CD4-positive, alpha-beta memory T cell (primary cell): ENCODE measurements around the gene PAAF1. TPM values are rescaled to one million over a fixed set of nuclear protein-coding genes. Genes with fewer than 3 reads are reported as not detected.

ENCODE experiments used
- CTCF ChIA-PET: fragments of 350-600 bp; sonication (Branson Sonifier 250); formaldehyde crosslinking; loops from one replicate; lab custom pipeline; 2021; ENCODE audit warnings: inconsistent platforms; ENCODE audit not compliant: partially characterized antibody; lab: Charles Lee
- POLR2A ChIA-PET: fragments of 350-600 bp; sonication (Branson Sonifier 250); formaldehyde crosslinking; loops from one replicate; lab custom pipeline; 2021; ENCODE audit not compliant: partially characterized antibody; lab: Charles Lee
- DNase-seq, 5 donors: peaks; one replicate each; pipeline versions ENCODE4 v3.0.0 to v3.0.0-alpha.2; 2020 to 2022; ENCODE audit warnings: mixed read lengths in 1 of 5
- H3K27ac ChIP-seq: one replicate; pipeline ENCODE4 v1.7.0; 2013; ENCODE audit warnings: low read depth, low read length
- H3K27me3 ChIP-seq: 2 replicates; pipeline ENCODE4 v1.7.0; 2013; ENCODE audit warnings: mild to moderate bottlenecking, low read length, moderate library complexity; ENCODE audit not compliant: insufficient read depth
- H3K36me3 ChIP-seq: 2 replicates; pipeline ENCODE4 v1.7.0; 2013; ENCODE audit warnings: mild to moderate bottlenecking, low read length, moderate library complexity; ENCODE audit not compliant: insufficient read depth
- H3K4me1 ChIP-seq: 2 replicates; pipeline ENCODE4 v1.7.0; 2013; ENCODE audit warnings: mild to moderate bottlenecking, low read length, moderate library complexity; ENCODE audit not compliant: insufficient read depth
- H3K4me3 ChIP-seq, 2 donors: one replicate each; pipeline ENCODE4 v1.7.0; 2013; ENCODE audit warnings: low read length in 2 of 2, mild to moderate bottlenecking in 1 of 2
- H3K9me3 ChIP-seq, 2 donors: one replicate each; pipeline ENCODE4 v1.7.0; 2013; ENCODE audit warnings: low read length in 2 of 2, control low read depth in 1 of 2; ENCODE audit not compliant: control insufficient read depth in 1 of 2
- H3K27ac Mint-ChIP-seq, 7 donors: one replicate each; pipeline ENCODE4 v1.8.0; 2020 to 2021; ENCODE audit warnings: mixed read lengths in 7 of 7, mild to moderate bottlenecking in 6 of 7, inconsistent platforms in 3 of 7, moderate library complexity in 3 of 7
- H3K27me3 Mint-ChIP-seq, 2 donors: one replicate each; pipeline ENCODE4 v1.8.0; 2020 to 2021; ENCODE audit warnings: mixed read lengths in 2 of 2
- H3K36me3 Mint-ChIP-seq, 2 donors: one replicate each; pipeline ENCODE4 v1.8.0; 2020 to 2021; ENCODE audit warnings: mixed read lengths in 2 of 2, inconsistent platforms in 1 of 2, mild to moderate bottlenecking in 1 of 2
- H3K4me1 Mint-ChIP-seq, 4 donors: one replicate each; pipeline ENCODE4 v1.8.0; 2020 to 2021; ENCODE audit warnings: mixed read lengths in 4 of 4, mild to moderate bottlenecking in 1 of 4
- H3K4me3 Mint-ChIP-seq, 8 donors: one replicate each; pipeline ENCODE4 v1.8.0; 2020 to 2021; ENCODE audit warnings: mixed read lengths in 8 of 8, mild to moderate bottlenecking in 7 of 8, moderate library complexity in 6 of 8, inconsistent platforms in 3 of 8
- H3K9me3 Mint-ChIP-seq, 8 donors: one replicate each; pipeline ENCODE4 v1.8.0; 2020 to 2021; ENCODE audit warnings: mixed read lengths in 8 of 8, mild to moderate bottlenecking in 5 of 8, inconsistent platforms in 3 of 8, moderate library complexity in 1 of 8
- intact Hi-C: fragments of 100-400 bp; cut with micrococcal nuclease; formaldehyde crosslinking; loops from one replicate; pipeline ENCODE4 v1.15.1; 2023
- polyA plus RNA-seq, 2 donors: library from polyadenylated mRNA; unstranded; fragments of 300-500 nt; fragmentation: Illumina TruSeq; gene quantifications; one replicate each; pipeline ENCODE4 v1.2.3, GENCODE V29; 2021
- total RNA-seq, 2 experiments: library from RNA; stranded (reverse); gene quantifications; one replicate each; pipeline ENCODE4 v1.2.3, GENCODE V29; 2021

Gene PAAF1
- total and polyA plus RNA-seq, 4 experiments from 2014 or later: 17.5 to 21.8 (median 19.0) TPM

GRCh38 chr11:73894725-73895335, 18.0 kb downstream of the PAAF1 start:
- POLR2A ChIA-PET: no interaction called here
- H3K27me3 ChIP-seq: no peaks in the 10 kb centered on the region
- H3K4me3 ChIP-seq: no peak overlapping the region
- peaks cover 22 to 31% of the 10 kb centered on the region in 2 donors for H3K36me3 Mint-ChIP-seq
- peaks cover 8% of the 10 kb centered on the region for H3K36me3 ChIP-seq
- CTCF ChIA-PET: no interaction called here
- no peak overlapping the region for H3K27ac ChIP-seq
- peaks cover 0 to 5% (median under 1%) of the 10 kb centered on the region in 4 donors for H3K4me1 Mint-ChIP-seq
- H3K27ac Mint-ChIP-seq: peak overlapping the region in 1 of 7 donors; percentile 1
- intact Hi-C loops: no loop called here
- no peaks in the 10 kb centered on the region for H3K9me3 Mint-ChIP-seq
- no peak overlapping the region for H3K4me3 Mint-ChIP-seq
- no peak for DNase-seq
- no peaks in the 10 kb centered on the region for H3K27me3 Mint-ChIP-seq
- no peaks in the 10 kb centered on the region for H3K9me3 ChIP-seq
- H3K4me1 ChIP-seq: no peaks in the 10 kb centered on the region

- H3K9me3 Mint-ChIP-seq: no peaks in the 10 kb centered on the region
- H3K4me3 Mint-ChIP-seq: no peak overlapping the region
- intact Hi-C loops: no loop called here
- H3K36me3 Mint-ChIP-seq: peaks cover 32 to 52% of the 10 kb centered on the region in 2 donors
- H3K4me1 ChIP-seq: no peaks in the 10 kb centered on the region
- H3K27ac ChIP-seq: no peak overlapping the region
- H3K27me3 Mint-ChIP-seq: no peaks in the 10 kb centered on the region
- no peak overlapping the region for H3K4me3 ChIP-seq
- ChIA-PET CTCF (no interaction called here), POLR2A (no interaction called here)
- H3K4me1 Mint-ChIP-seq: no peaks in the 10 kb centered on the region
- H3K27me3 ChIP-seq: no peaks in the 10 kb centered on the region
- H3K27ac Mint-ChIP-seq: no peak overlapping the region
- DNase-seq: no peak
- H3K36me3 ChIP-seq: no peaks in the 10 kb centered on the region
- no peaks in the 10 kb centered on the region for H3K9me3 ChIP-seq
These were observed 25.5 kb downstream of the PAAF1 start for GRCh38 chr11:73902303-73902702.

- Histone ChIP-seq H3K9me3 (no peaks in the 10 kb centered on the region), H3K36me3 (peaks cover 7% of the 10 kb centered on the region), H3K27ac (no peak overlapping the region), H3K4me1 (no peaks in the 10 kb centered on the region), H3K4me3 (no peak overlapping the region), H3K27me3 (no peaks in the 10 kb centered on the region)
- CTCF ChIA-PET: no interaction called here
- intact Hi-C loops: no loop called here
- Mint-ChIP-seq H3K27ac (no peak overlapping the region), H3K4me3 (no peak overlapping the region), H3K27me3 (no peaks in the 10 kb centered on the region), H3K9me3 (no peaks in the 10 kb centered on the region), H3K4me1 (no peaks in the 10 kb centered on the region), H3K36me3 (peaks cover 30 to 53% of the 10 kb centered on the region in 2 donors)
- peak in 1 of 5 donors; percentile 40 for DNase-seq
- POLR2A ChIA-PET: no interaction called here
These were observed 30.4 kb downstream of the PAAF1 start for GRCh38 chr11:73907191-73907590.

- H3K9me3 ChIP-seq: no peaks in the 10 kb centered on the region
- peaks cover 33% of the 10 kb centered on the region for H3K36me3 ChIP-seq
- no peak overlapping the region for H3K27ac ChIP-seq
- no peak overlapping the region for H3K4me3 Mint-ChIP-seq
- H3K27me3 Mint-ChIP-seq: no peaks in the 10 kb centered on the region
- ChIA-PET POLR2A (no interaction called here), CTCF (interaction anchor here (0.7 kb wide), 1 partner anchor 796 kb away, joined by 3 read pairs; no protein-coding TSS in a partner anchor)
- H3K36me3 Mint-ChIP-seq: peaks cover 35 to 61% of the 10 kb centered on the region in 2 donors
- no peak overlapping the region for H3K4me3 ChIP-seq
- H3K4me1 ChIP-seq: no peaks in the 10 kb centered on the region
- intact Hi-C loops: no loop called here
- H3K27me3 ChIP-seq: no peaks in the 10 kb centered on the region
- peak overlapping the region in 1 of 7 donors; percentile 24 for H3K27ac Mint-ChIP-seq
- peaks cover 0 to 2% (median 0%) of the 10 kb centered on the region in 4 donors for H3K4me1 Mint-ChIP-seq
- no peaks in the 10 kb centered on the region for H3K9me3 Mint-ChIP-seq
- DNase-seq: no peak
These were observed 35.2 kb downstream of the PAAF1 start for GRCh38 chr11:73912026-73912425.

GRCh38 chr11:73913472-73913871, 36.7 kb downstream of the PAAF1 start:
- Histone ChIP-seq H3K4me1 (no peaks in the 10 kb centered on the region), H3K9me3 (no peaks in the 10 kb centered on the region), H3K36me3 (peaks cover 39% of the 10 kb centered on the region), H3K4me3 (no peak overlapping the region), H3K27me3 (no peaks in the 10 kb centered on the region), H3K27ac (no peak overlapping the region)
- no peak for DNase-seq
- ChIA-PET CTCF (no interaction called here), POLR2A (no interaction called here)
- H3K4me1 Mint-ChIP-seq: peaks cover 0 to 2% (median 0%) of the 10 kb centered on the region in 4 donors
- H3K4me3 Mint-ChIP-seq: no peak overlapping the region
- no peak overlapping the region for H3K27ac Mint-ChIP-seq
- H3K36me3 Mint-ChIP-seq: peaks cover 36 to 61% of the 10 kb centered on the region in 2 donors
- no peaks in the 10 kb centered on the region for H3K9me3 Mint-ChIP-seq
- H3K27me3 Mint-ChIP-seq: no peaks in the 10 kb centered on the region
- intact Hi-C loops: no loop called here

GRCh38 chr11:73914284-73914683, 37.5 kb downstream of the PAAF1 start:
- no peaks in the 10 kb centered on the region for H3K27me3 ChIP-seq
- H3K9me3 Mint-ChIP-seq: no peaks in the 10 kb centered on the region
- H3K4me1 ChIP-seq: no peaks in the 10 kb centered on the region
- ChIA-PET CTCF (no interaction called here), POLR2A (no interaction called here)
- intact Hi-C loops: no loop called here
- H3K27ac Mint-ChIP-seq: no peak overlapping the region
- no peaks in the 10 kb centered on the region for H3K9me3 ChIP-seq
- peaks cover 42 to 67% of the 10 kb centered on the region in 2 donors for H3K36me3 Mint-ChIP-seq
- no peaks in the 10 kb centered on the region for H3K27me3 Mint-ChIP-seq
- no peak overlapping the region for H3K4me3 ChIP-seq
- DNase-seq: no peak
- H3K27ac ChIP-seq: no peak overlapping the region
- no peak overlapping the region for H3K4me3 Mint-ChIP-seq
- H3K4me1 Mint-ChIP-seq: peaks cover 0 to 2% (median 0%) of the 10 kb centered on the region in 4 donors
- H3K36me3 ChIP-seq: peaks cover 47% of the 10 kb centered on the region

GRCh38 chr11:73916435-73916834, 39.6 kb downstream of the PAAF1 start:
- H3K4me1 ChIP-seq: no peaks in the 10 kb centered on the region
- ChIA-PET POLR2A (no interaction called here), CTCF (interaction anchor here (1.6 kb wide), 1 partner anchor 11 kb away, joined by 3 read pairs; no protein-coding TSS in a partner anchor)
- Mint-ChIP-seq H3K9me3 (no peaks in the 10 kb centered on the region), H3K4me1 (peaks cover 0 to 2% (median 0%) of the 10 kb centered on the region in 4 donors), H3K27me3 (no peaks in the 10 kb centered on the region), H3K36me3 (peaks cover 40 to 65% of the 10 kb centered on the region in 2 donors), H3K27ac (peak overlapping the region in 1 of 7 donors; percentile 29), H3K4me3 (no peak overlapping the region)
- no peak overlapping the region for H3K4me3 ChIP-seq
- intact Hi-C loops: no loop called here
- H3K27ac ChIP-seq: no peak overlapping the region
- H3K9me3 ChIP-seq: no peaks in the 10 kb centered on the region
- DNase-seq: no peak
- no peaks in the 10 kb centered on the region for H3K27me3 ChIP-seq
- H3K36me3 ChIP-seq: peaks cover 48% of the 10 kb centered on the region
